Measurements from ENCODE around the gene GPRASP3. TPM values are rescaled to one million over a fixed set of nuclear protein-coding genes. Genes with fewer than 3 reads are reported as not detected.

The GPRASP3 gene
- total RNA-seq, 2 donors from 2014 or later, result 4.4 to 5.9 TPM

GRCh38 chrX:102694749-102695148 lies 25.8 kb upstream of the GPRASP3 start:
- H3K9me3 ChIP-seq, result no peaks in the 10 kb centered on the region
- no peaks in the 10 kb centered on the region for H3K4me1 ChIP-seq (replicated peaks)
- DNase-seq (ENCODE audit: low spot score), result no peak
- 97% methylated on average over 3 of the region's 3 CpGs for WGBS
- intact Hi-C loops (cut with DNase I), result no loop called here
- TF ChIP-seq CTCF (IDR thresholded peaks at IDR 0.05), result no peak
- no peak for TF ChIP-seq POLR2A (IDR thresholded peaks at IDR 0.05)
- TF ChIP-seq POLR2AphosphoS5 (IDR thresholded peaks at IDR 0.05), result no peak
- H3K27ac ChIP-seq, result no peak overlapping the region
- no peak overlapping the region for H3K4me3 ChIP-seq
- H3K27me3 ChIP-seq (replicated peaks; ENCODE audit: insufficient read depth), result no peaks in the 10 kb centered on the region
- H3K36me3 ChIP-seq, result no peaks in the 10 kb centered on the region

GRCh38 chrX:102696306-102696705 lies 24.2 kb upstream of the GPRASP3 start:
- no peaks in the 10 kb centered on the region for H3K36me3 ChIP-seq
- H3K27ac ChIP-seq, result no peak overlapping the region
- TF ChIP-seq POLR2A (IDR thresholded peaks at IDR 0.05) (no peak), CTCF (IDR thresholded peaks at IDR 0.05) (no peak), POLR2AphosphoS5 (IDR thresholded peaks at IDR 0.05) (no peak)
- no peak for DNase-seq (ENCODE audit: low spot score)
- no peaks in the 10 kb centered on the region for H3K4me1 ChIP-seq (replicated peaks)
- intact Hi-C loops (cut with DNase I), result no loop called here
- H3K4me3 ChIP-seq, result no peak overlapping the region
- no peaks in the 10 kb centered on the region for H3K9me3 ChIP-seq
- no peaks in the 10 kb centered on the region for H3K27me3 ChIP-seq (replicated peaks; ENCODE audit: insufficient read depth)

GRCh38 chrX:102697494-102697893 lies 23.0 kb upstream of the GPRASP3 start:
- Histone ChIP-seq H3K27me3 (replicated peaks; ENCODE audit: insufficient read depth) (no peaks in the 10 kb centered on the region), H3K4me3 (no peak overlapping the region), H3K4me1 (replicated peaks) (no peaks in the 10 kb centered on the region), H3K36me3 (no peaks in the 10 kb centered on the region), H3K9me3 (no peaks in the 10 kb centered on the region), H3K27ac (no peak overlapping the region)
- DNase-seq (ENCODE audit: low spot score), result no peak
- TF ChIP-seq POLR2AphosphoS5 (IDR thresholded peaks at IDR 0.05) (no peak), POLR2A (IDR thresholded peaks at IDR 0.05) (no peak), CTCF (IDR thresholded peaks at IDR 0.05) (no peak)
- intact Hi-C loops (cut with DNase I), result no loop called here

- Histone ChIP-seq H3K4me1 (replicated peaks) (no peaks in the 10 kb centered on the region), H3K4me3 (no peak overlapping the region), H3K27ac (no peak overlapping the region), H3K9me3 (no peaks in the 10 kb centered on the region), H3K27me3 (replicated peaks; ENCODE audit: insufficient read depth) (no peaks in the 10 kb centered on the region), H3K36me3 (no peaks in the 10 kb centered on the region)
- no peak for TF ChIP-seq CTCF (IDR thresholded peaks at IDR 0.05)
- TF ChIP-seq POLR2A (IDR thresholded peaks at IDR 0.05), result no peak
- TF ChIP-seq POLR2AphosphoS5 (IDR thresholded peaks at IDR 0.05), result no peak
- 46% methylated on average over 2 of the region's 2 CpGs for WGBS
- DNase-seq (ENCODE audit: low spot score), result no peak
- intact Hi-C loops (cut with DNase I), result no loop called here
Measured at GRCh38 chrX:102708900-102709299, 11.6 kb upstream of the GPRASP3 start.

GRCh38 chrX:102711872-102712215 lies 8.7 kb upstream of the GPRASP3 start:
- peak overlapping the region in 1 of 2 donors; percentile 88 for H3K27ac ChIP-seq
- TF ChIP-seq CTCF (IDR thresholded peaks at IDR 0.05) (no peak), POLR2AphosphoS5 (IDR thresholded peaks at IDR 0.05) (no peak), POLR2A (IDR thresholded peaks at IDR 0.05) (no peak)
- intact Hi-C loops (cut with DNase I), result loop anchor here (2.0 kb wide), 1 partner anchor 61 kb away; the partner anchor contains the start of gene GPRASP1
- no peaks in the 10 kb centered on the region for H3K36me3 ChIP-seq
- DNase-seq (ENCODE audit: low spot score), result no peak
- no peaks in the 10 kb centered on the region for H3K4me1 ChIP-seq (replicated peaks)
- peak overlapping the region; percentile 49 to 55 for H3K4me3 ChIP-seq
- 0% methylated on average over 5 of the region's 19 CpGs for WGBS
- H3K27me3 ChIP-seq (replicated peaks; ENCODE audit: insufficient read depth), result no peaks in the 10 kb centered on the region
- H3K9me3 ChIP-seq, result no peaks in the 10 kb centered on the region
